HG02981 (cell line): Measurements from ENCODE around the gene L3MBTL1.
"Not testable (repeated sequence)": the region's sequence is repeated elsewhere in the genome, so short reads cannot be mapped to it uniquely, and the experiment has no call there.

ENCODE experiments used
- ATAC-seq: cut with Tn5 transposase; IDR thresholded peaks from one replicate; pipeline ENCODE4 v1.9.1; 2021; ENCODE audit warnings: mild to moderate bottlenecking, moderate library complexity; ENCODE audit not compliant: unreplicated experiment

Gene L3MBTL1

DNA sequence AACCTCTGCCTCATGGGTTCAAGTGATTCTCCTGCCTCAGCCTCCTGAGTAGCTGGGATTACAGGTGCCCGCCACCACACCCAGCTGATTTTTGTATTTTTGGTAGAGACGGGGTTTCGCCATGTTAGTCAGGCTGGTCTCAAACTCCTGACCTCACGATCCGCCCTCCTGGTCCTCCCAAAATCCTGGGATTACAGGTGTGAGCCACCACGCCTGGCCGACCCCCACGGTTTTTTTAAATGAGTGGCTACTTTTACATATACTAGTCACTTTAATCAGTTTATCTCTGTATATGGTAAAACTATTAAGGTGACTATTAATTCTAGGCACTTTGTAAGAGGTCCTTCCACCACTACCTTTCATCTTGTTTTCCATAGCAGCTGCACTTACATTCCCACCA is 5.5 kb upstream of the L3MBTL1 start:
- not testable (repeated sequence) for ATAC-seq

DNA sequence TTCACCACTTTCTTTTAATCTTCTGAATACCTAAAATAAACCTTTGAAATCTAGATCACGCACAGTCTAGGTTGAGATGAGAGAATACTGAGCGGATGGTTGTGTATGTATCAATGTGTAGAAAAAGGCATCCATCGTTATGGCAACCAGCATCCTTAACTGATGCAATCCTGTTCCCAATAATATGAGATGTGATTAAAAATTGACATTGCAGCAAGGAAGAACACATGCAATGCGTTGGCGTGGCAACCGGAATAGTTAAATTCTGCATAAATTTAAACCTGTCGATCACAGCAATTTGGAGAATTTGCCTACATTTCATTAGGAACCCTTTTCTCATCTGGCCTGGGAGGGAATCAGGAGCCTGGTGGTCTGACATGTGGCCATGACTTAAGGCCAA is 1.3 kb upstream of the L3MBTL1 start:
- ATAC-seq, result no peak

DNA sequence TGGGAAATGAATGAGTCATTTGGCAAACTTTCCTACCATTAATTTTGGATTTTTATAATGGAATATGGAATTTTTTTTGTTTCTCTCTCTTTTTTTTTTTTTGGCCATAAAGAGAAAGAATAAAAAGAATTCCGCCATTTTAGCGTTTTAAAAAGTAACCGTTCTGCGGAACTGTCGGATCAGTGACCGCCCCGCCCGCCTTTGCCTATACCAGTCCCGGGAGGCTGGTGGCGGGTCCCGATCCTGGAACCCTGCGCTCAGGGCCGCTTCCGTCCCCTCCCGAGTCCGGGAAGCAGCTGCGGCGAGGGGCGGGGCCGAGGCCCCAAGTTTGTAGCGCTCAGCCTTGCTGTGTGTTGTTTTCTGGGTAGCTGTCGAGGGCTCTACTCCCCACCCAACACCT is 609 bp downstream of the L3MBTL1 start:
- ATAC-seq, result no peak

DNA sequence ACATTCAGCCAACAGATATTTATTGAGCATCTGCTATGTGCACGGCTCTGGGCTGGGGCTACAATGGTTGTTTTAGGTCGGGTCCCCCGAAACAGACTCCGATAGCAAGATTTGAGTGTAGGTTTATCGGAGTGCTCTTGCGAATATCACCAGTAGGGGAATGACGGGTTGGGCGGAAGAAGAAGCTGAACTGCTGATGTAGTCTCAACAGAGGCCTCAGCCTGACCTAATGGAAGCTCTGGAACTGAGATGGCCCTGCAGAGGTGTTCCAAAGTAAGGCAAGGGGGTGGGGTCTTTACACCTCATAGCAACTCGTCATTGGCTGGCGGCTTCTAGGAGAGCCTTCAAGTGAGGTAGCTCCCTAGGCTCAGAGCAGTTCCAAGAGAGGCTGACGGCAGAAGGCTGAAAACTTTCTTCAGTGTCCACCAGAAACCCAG is 1.1 kb downstream of the L3MBTL1 start:
- ATAC-seq, result no peak

DNA sequence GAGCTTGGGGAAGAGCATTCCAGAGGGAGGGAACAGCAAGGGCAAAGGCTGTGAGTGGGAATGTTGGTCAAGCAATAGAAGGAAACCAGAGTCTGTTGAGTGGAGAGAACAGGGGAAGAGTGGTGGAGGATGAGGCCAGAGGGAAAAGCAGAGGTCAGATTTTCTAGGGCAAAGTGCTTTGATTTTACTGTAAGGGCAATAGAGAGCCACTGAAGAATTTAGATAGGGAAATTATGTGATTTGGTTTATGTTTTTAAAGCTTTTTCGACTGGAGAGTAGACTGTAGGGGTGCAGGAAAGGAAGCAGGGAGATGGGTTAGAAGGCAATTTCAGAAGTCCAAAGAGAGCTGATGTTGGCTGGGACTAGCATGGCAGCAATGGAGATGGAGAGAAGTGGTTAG is 4.4 kb downstream of the L3MBTL1 start:
- ATAC-seq, result no peak

DNA sequence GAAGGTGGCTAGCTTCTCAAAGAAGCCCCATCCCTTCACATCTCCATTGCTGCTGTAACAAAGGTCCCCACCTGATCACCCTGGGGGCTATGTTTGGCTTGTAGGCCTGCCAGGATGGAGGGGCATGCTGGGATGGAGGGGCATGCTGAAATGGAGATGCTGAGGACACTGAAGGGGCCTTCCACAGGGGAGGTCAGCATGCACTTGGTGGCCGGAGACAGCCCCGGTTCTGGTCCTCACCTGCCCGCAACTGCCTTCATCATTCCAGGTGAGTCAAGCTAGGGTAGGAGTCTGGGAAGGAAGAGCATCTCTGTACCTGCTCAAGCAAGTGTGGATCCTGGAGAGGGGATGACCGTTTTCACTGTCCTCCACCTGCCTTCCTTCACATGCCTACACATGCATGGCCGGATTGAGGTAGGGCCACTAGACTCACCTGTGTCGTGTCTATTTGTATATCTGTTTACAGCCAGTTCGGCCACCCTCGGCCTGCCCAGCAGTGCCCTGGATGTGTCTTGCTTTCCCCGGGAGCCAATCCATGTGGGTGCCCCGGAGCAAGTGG is 6.0 kb downstream of the L3MBTL1 start:
- ATAC-seq, result no peak

DNA sequence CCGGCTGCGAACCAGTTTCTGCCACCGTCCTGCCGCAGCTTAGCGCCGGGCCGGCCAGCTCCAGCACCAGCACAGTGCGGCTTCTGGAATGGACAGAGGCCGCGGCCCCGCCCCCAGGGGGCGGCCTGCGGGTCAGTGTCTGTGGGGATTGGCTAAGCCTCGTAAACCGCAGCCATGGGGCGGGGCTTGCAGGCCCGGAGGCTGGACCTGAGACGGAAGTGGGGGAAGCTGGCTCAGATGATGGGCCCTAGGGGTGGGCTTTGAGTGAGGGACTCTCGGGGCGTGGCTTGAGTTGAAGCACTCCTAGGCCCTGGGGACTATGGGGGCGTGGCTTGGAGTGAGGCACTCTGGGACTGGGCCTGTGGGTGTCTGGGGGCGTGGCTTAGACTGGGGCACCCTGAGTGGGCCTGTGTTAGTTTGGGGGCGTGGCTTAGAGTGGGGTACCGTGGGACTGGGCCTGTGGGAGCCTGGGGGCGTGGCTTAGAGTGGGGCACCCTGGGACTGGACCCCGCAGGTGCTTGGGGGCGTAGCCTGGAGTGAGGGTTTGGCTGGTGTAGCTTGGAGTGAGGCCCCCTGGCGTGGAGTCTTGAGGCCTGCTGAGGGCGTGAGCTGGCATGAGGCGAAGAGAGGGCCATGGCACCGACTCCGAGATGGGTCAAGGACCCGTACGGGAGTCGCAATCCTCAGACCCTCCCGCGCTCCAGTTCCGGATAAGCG is 6.6 kb downstream of the L3MBTL1 start:
- ATAC-seq, result peak; percentile 81

DNA sequence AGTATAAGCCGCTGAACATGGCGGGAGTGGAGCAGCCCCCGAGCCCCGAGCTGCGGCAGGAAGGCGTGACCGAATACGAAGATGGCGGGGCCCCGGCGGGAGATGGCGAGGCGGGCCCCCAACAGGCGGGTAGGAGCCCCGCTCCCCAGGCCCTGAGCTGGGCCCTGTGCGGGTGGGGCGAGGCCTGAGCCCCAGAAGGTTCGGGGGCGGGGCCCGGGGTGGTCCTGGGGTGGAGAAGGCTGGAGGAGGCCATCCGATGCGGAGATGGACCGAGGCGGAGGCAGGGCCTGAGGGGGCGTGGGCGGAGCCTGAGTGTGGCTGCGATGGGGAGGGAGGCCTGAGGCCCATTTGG is 7.1 kb downstream of the L3MBTL1 start:
- ATAC-seq, result peak; percentile 5

DNA sequence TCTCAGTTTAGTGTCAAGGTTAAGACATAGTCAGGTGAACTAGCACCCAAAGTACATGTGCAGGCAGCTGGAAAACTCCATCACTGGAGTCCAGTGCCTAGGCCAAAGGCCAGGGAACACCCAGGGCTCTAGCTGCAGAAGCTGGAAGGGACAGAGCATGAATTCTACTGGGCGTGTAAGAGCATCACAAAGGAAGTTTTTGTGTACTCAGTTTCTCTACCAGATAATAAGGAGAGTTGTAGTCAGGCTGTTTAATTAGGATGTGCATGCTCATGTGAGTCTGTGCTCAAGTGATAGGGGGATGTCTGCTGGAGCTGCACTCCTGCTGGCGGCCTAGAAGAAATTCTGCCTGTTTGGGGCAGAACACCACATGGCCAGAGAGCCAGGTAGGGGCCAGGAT is 8.1 kb downstream of the L3MBTL1 start:
- ATAC-seq, result no peak

DNA sequence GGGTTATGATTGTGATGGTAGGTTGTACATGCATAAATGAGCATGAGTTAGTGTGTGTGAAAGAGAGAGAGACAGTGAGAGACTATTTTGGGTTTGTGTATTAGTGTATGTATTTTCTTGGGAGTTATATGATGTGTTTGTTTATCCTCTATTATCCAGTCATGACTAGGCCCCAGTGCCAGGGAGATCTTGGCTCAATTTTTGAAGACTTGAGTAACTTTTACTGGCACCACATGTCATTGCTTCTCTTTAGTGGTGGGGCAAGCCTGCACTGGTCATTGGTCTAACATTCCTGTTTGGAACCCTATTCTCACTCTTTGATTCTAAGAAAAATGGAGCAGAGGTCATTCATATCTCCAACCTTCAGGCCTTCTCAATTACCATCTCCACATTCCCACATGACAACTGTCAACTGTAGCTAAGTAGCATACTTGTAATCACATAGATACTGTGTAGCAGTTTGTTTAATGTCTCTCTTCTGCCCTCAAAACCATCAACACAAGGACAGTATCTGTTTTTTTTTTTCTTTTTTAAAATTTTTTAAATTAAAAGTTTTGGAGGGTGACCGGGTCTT is 8.8 kb downstream of the L3MBTL1 start:
- ATAC-seq, result no peak

DNA sequence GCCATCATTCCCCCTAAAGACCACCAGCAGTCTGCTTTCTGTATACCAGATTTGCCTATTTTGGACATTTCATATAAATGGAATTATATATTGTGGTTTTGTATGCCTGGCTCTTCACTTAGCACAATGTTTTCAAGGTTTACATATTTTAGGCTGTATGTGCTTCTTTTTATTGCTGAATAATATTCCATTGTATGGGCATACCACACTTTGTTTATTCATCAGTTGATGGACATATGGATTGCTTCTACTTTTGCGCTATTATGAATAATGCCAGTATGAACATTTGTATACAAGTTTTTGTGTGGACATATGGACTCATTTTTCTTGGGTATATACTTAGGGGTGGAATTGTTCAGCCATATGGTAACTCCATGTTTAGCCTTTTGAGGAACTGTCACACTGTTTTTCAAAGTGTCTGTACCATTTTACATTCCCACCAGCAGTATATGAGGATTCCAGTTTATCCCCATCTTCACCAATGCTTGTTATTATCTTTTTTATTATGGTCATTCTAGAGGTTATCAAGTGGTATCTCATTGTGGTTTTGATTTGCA is 12.7 kb downstream of the L3MBTL1 start:
- no peak for ATAC-seq

DNA sequence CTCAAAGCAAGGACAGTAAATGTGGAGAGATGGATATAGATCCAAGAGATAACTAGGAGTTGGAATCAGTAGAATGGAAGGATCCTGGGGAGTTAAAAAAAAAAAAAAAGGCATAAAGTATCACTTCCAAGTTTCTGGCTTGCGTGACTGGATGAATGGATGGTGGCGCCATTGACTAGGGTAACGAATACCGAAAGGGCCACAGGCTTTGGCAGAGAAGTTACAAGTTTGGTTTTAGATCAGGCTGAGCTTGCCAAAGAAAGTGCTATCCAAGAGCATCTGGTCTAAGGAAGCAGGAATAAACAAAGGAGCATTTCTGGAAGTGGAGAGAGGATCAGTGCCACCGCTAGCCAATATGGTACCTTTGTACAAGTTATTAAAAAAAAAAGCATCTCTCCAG is 17.5 kb downstream of the L3MBTL1 start:
- no peak for ATAC-seq

DNA sequence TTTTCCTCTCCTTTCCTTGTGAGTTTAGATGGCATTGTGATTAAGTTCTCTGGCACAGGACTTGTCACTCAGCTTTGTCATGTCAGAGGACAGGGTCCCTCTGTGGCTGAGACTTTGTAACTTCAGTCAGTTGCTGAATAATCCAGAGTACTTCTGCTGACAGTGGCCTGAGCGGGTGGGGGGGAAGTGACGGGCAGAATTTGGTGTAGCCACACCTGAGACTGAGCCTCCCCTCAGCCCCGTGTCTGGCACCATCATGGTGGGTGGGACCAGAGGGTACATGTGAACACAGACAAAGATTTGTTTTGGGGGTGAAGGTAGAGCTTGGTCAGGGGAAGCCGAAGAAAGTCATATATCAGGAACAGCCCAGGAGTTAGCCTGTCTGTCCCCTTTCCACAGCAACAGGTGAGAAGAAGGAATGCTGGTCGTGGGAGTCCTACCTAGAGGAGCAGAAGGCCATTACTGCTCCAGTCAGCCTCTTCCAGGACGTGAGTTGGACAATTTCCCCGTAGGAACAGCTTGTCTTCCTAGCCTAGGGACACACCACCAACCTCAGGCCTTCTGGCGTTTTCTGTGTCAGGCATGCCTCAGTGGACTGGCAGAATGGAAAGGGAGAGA is 20.9 kb downstream of the L3MBTL1 start:
- ATAC-seq, result no peak

DNA sequence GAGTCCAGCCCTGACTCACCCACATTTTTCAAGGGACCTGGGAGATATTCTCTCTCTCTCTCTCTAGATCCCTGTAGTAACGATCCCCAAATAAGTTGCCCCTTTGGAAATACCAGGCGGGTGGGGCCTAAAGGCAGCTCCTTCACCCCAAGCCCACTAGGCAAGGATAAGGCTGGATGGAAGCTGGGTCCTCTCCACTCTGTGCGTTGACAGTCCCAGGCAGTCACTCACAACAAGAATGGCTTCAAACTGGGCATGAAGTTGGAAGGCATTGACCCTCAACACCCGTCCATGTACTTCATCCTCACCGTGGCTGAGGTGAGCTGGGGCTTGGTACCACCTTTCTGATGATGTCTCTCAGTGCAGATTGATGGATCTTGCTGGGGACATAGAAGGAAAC is 21.6 kb downstream of the L3MBTL1 start:
- ATAC-seq, result no peak

DNA sequence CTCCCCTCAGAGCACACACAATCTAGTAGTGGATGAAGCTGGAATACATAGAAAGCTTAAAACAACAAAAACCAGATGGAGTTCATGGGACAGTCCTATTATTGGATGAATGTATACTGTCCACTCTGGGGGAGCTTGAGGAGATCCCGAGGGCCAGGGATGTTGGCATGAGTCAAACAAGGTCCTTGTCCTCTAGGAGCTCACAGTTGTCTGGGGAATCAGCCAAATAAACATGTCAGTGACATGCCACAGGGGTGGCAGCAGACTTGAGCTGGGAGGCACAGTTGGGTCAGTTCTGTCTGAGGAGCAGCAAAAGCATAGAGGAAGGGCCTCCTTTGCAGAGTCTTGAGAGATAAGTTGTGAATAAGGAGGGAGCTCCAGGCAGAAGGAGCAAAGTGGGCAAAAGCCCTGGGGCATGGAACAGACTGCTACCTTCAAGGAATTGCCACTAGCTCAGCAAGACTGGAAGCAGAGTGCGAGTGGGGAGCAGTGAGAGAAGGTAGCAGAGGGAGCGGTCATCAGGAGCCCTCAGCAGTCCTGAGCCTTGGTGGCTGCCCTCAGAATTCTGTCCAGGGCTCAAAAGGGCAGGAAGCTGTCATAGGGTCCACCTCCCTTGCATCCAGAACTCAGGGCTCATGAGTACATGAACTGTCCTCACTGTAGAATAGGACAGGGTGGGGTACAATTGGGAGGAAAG is 22.1 kb downstream of the L3MBTL1 start:
- ATAC-seq, result no peak

DNA sequence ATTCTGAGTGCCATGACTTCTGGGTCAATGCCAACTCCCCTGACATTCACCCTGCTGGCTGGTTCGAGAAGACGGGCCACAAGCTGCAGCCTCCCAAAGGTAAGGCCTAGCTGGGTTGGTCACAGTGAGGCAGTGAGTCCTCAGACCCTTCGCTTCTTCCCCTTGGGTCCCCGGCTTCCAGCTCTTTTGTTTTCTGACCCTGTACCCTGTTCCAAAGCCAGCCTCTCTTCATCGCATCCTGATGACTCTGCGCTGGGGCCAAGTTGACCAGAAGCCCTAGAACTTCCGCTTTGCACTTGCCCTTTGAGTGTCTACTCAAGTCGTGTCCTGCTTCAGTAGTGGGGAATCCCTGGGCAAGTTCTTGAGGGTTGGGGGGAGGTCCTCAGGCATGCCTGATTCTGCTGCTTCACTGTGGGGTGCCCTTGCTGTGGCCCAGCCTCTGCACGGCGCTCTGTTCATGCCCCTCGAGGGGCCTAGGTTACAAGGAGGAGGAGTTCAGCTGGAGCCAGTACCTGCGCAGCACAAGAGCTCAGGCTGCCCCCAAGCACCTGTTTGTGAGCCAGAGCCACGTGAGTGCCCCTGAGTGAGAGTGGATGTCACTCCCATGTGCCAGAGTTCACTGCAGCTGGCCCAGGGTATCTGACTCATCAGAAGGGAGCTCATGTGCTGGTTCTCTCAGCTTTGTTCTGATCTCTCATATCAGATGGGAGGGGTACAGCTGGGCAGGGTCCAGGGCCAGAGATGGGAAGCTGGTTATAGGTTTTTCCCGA is 23.0 kb downstream of the L3MBTL1 start:
- no peak for ATAC-seq

DNA sequence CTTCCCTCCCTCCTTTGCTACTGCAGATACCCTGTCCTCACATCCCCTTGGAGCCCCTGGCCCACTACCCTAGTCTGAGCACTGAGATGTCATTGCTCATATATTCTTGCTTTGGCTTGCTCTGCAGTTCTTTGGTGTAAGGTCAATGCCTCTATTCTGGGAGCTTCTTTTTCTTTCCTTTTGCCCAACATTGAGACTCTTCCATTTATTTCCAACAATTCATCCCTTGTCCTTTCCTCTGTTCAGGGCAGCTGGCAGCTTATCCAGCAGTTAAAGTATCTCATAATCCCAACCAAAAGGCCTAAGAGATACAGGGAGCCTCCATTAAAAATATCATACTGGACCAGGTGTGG is 23.6 kb downstream of the L3MBTL1 start:
- no peak for ATAC-seq

DNA sequence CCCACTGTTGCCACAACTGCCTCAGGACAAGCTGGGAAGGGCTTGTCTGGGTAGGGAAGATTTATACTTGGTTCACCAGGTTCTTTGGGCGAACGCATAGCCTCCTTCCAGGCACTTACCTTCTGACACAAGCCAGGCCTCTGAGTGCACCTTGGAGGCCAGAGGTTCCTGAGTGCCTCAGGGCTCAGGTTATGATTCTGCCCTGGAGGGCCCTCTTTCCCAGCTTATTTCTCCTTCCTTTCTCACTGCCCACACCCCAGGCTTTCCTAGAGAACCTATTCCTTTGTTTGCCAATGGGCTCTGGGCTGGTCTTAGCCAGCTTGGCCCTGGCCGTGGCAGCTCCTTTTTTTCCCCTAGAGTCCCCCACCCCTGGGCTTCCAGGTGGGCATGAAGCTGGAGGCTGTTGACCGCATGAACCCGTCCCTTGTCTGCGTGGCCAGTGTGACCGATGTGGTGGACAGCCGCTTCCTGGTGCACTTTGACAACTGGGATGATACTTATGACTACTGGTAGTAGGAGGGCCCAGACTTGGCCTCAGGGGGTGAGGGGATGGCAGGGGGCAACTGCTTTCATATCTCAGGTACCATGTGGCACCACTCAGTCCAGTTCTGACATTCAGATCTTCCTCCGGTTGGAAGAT is 25.0 kb downstream of the L3MBTL1 start:
- ATAC-seq, result no peak

DNA sequence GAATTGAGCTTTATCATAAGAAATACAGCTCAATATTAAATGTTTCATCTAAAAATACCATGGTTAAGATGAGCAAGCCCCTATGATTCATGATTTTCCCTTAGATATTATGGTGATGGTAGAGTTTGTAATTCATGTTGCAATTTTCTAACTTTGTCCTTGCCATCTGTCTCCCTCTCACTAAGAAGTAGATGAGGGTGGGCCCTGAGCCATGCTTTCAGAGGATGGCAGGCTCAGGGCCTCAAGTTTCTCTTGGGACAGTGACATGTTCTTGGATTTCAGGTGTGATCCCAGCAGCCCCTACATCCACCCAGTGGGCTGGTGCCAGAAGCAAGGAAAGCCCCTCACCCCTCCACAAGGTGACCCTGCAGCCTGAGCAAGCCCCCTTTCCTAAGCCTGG is 25.6 kb downstream of the L3MBTL1 start:
- ATAC-seq, result no peak

DNA sequence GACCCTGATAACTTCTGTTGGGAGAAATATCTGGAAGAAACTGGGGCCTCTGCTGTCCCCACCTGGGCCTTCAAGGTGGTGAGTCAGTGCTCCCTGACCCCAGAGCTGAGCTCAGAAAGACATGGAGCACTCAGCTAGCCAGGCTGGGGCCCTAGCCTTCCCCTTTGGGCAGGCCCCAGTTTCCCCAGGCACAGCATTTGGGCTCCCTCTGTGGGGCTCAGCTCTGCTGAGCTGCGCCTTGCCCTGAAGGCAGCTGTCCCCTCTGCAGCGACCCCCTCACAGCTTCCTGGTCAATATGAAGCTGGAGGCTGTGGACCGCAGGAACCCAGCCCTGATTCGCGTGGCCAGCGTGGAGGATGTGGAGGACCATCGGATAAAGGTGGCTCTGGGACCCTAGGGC is 26.5 kb downstream of the L3MBTL1 start:
- ATAC-seq, result no peak
